Effector memory CD8-positive, alpha-beta T cell (primary cell): ENCODE results near the gene FILIP1.

Source experiments
- ATAC-seq: fragments of 150-1000 bp; cut with Tn5 transposase; replicated peaks from 2 replicates; pipeline ENCODE4 v1.10.0; 2021; ENCODE audit warnings: mild to moderate bottlenecking, moderate library complexity
- DNase-seq, 3 experiments: peaks; one replicate each; pipeline ENCODE4 v3.0.0; 2021
- H3K27ac Mint-ChIP-seq, 2 donors: one replicate each; pipeline ENCODE4 v1.8.0; 2022; ENCODE audit warnings: mild to moderate bottlenecking in 2 of 2, mixed read lengths in 2 of 2, moderate library complexity in 2 of 2
- H3K27me3 Mint-ChIP-seq, 2 donors: one replicate each; pipeline ENCODE4 v1.8.0; 2022; ENCODE audit warnings: mixed read lengths in 2 of 2
- H3K36me3 Mint-ChIP-seq: one replicate; pipeline ENCODE4 v1.8.0; 2022; ENCODE audit warnings: mild to moderate bottlenecking, moderate library complexity, mixed read lengths; ENCODE audit not compliant: insufficient read depth
- H3K4me1 Mint-ChIP-seq, 2 donors: one replicate each; pipeline ENCODE4 v1.8.0; 2022; ENCODE audit warnings: low read depth in 2 of 2, mixed read lengths in 2 of 2
- H3K4me3 Mint-ChIP-seq, 2 donors: one replicate each; pipeline ENCODE4 v1.8.0; 2022; ENCODE audit warnings: mild to moderate bottlenecking in 2 of 2, mixed read lengths in 2 of 2, moderate library complexity in 2 of 2
- H3K9me3 Mint-ChIP-seq, 2 donors: one replicate each; pipeline ENCODE4 v1.8.0; 2022; ENCODE audit warnings: mixed read lengths in 2 of 2

The FILIP1 gene

DNA sequence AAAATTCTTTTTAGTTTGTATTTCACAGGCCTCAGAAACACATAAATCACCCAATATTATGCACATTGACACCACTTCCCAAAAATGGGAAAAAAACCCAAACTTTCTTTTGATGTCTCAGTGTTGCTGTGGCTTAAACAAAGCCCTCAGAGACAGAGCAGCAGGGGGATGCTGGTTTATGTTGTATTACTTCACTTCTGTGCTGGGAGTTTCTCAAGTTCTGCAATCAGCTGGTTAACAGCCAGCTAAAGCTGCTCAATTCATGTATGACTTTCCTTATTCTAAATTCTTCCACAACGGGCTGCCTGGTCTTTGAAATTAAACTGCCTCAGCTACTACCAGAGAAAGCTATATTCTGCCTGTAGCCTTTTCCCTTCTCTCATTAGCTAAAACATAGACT lies 5.6 kb downstream of the FILIP1 start:
- ATAC-seq (no peak), DNase-seq (no peak)
- Mint-ChIP-seq H3K36me3 (no peaks in the 10 kb centered on the region), H3K27ac (no peak overlapping the region), H3K4me3 (no peak overlapping the region), H3K4me1 (no peaks in the 10 kb centered on the region), H3K27me3 (peaks cover 7 to 28% of the 10 kb centered on the region in 2 donors), H3K9me3 (no peaks in the 10 kb centered on the region)

DNA sequence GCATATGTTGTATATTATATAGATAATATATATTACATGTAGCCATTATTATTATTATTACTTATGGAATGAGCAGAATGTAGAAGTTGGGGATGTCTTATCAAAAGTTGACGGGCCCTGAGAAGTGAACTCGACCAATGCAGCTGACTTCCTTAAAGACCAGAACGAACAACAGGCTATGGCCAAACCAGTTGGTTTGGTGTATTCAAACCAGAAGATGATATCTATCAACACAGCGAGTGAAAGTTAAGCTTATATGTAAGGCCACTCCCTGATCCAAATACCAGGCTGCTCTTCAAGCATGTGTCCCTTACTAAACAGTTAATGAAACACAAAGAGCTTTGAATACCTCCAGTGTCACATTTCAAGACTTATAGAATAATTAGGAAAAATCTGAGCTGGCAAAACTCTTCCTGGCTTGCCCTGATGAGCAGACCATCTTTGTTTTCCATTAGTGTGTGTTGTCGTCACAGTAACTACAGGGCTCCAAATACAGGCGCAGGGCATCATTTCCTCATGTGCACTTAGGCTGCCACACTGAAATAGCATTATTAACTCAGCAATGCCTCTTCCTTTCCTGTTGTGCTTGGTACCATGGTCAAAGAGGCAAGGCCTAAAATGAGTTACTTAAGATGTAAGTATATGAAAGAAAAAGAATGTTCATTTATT lies 6.6 kb downstream of the FILIP1 start:
- DNase-seq (no peak), ATAC-seq (no peak)
- Mint-ChIP-seq H3K4me3 (no peak overlapping the region), H3K9me3 (no peaks in the 10 kb centered on the region), H3K36me3 (no peaks in the 10 kb centered on the region), H3K27me3 (peaks cover 7 to 28% of the 10 kb centered on the region in 2 donors), H3K4me1 (no peaks in the 10 kb centered on the region), H3K27ac (no peak overlapping the region)

DNA sequence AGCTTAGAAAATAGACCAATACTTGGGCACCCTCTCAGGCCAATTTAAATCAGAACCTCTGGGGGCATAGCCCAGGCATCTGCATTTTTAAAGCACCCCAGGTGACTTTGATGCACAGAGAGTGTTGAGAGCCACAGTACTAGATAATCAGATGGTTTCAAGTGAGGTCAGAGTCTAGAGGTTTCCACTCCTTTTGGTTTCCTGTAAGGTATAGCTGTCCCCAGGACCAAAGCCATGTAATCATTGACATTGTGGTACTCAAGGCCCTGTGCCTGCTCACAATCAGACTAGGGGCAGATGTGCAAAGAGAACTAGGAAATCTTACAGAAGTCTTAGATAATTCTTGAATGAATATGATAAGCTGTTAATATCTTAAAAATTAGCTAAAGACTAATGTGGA lies 9.1 kb downstream of the FILIP1 start:
- Mint-ChIP-seq H3K36me3 (no peaks in the 10 kb centered on the region), H3K27ac (no peak overlapping the region), H3K9me3 (no peaks in the 10 kb centered on the region), H3K27me3 (peaks cover 7 to 29% of the 10 kb centered on the region in 2 donors), H3K4me3 (no peak overlapping the region), H3K4me1 (no peaks in the 10 kb centered on the region)
- no peak for ATAC-seq
- no peak for DNase-seq

DNA sequence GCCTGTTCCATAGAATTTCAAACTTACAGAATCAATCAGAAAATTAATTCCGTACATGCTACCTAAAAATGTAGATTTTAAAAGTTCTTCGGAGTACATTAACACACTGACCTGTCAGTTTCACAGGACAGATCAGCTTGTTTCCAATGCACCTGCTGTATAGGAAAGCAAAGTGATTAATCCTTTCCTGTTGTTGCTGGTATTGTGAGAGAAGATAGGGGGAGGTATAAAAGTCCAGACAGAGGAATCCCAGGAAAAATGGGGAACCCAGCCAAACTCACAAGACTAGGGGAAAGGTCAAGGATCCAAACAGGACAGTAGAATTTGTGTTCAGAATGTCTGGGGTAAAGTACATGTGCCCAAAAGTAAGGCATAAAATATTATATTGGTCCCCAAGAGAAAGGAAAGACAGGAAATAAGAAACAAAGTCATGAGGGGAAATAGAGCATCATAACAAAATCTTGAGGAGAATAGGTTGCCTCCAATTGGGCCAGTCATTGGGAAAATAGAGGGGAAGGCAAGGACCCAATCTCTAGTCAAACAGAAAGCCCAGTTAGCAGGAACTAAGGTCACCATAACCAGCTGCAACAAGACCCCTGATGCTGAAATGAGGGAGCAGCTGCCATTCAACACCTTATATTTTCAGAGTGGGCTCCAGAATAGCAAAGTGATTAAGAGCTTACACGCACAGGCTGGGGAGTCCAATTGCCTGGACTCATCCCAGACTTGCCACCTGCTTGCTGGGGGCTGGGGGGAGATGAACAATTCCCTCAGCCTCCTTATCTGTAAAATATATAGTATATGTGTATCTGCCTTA lies 10.3 kb downstream of the FILIP1 start:
- Mint-ChIP-seq H3K4me1 (no peaks in the 10 kb centered on the region), H3K27me3 (peaks cover 2 to 23% of the 10 kb centered on the region in 2 donors), H3K9me3 (no peaks in the 10 kb centered on the region), H3K27ac (no peak overlapping the region), H3K36me3 (no peaks in the 10 kb centered on the region), H3K4me3 (no peak overlapping the region)
- DNase-seq (no peak), ATAC-seq (no peak)

DNA sequence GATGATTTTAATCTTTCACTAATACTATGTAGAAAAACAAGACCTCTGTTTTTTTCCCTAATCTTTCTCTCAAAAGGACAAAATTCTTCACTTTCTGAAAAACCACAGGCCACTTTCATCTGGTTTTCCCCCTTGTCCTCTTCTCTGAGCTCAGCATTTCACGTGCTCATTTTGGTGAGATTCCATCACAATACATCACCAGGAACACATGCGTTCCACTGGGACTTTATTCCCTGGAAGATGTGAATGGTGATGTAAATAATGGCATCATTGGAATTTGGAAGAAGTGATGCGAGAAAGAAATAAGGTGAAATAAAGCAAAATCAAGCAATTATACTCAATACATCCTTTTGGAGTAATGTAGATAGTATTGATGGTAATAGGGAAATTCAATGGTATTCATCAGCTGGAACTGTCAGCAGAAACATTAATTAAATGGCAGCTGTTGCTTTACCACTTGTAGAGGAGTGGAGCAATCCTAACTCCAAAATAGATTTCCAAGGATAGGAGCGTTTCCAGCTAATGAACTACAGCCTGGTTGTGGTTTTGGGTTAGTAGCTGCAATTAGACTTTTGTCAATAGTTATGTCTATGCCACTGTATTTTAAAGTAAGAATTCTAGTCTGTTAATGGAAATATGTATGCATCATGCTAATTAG lies 11.5 kb downstream of the FILIP1 start:
- ATAC-seq (no peak), DNase-seq (no peak)
- Mint-ChIP-seq H3K4me3 (no peak overlapping the region), H3K27me3 (peaks cover 0 to 18% of the 10 kb centered on the region in 2 donors), H3K27ac (no peak overlapping the region), H3K36me3 (no peaks in the 10 kb centered on the region), H3K4me1 (no peaks in the 10 kb centered on the region), H3K9me3 (no peaks in the 10 kb centered on the region)

DNA sequence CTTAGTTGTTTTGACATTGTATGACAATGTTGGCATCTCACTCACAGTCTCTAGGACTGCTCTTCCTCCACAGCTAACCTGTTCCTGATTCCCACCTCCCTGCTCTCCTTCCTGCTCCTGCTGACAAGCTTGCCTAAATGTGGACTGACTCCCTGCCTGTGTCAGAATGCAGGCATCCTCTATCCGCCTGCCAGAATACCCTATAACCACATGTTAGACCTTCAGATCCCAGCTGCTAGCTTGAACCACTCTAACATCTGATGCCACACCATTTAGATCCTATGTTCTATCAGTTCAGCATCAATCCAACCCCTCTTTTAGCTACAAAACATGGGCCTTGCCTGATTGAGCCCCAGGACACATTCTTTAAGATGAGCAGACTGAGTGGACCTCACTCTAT lies 12.2 kb downstream of the FILIP1 start:
- no peak overlapping the region for H3K4me3 Mint-ChIP-seq
- DNase-seq, result no peak

DNA sequence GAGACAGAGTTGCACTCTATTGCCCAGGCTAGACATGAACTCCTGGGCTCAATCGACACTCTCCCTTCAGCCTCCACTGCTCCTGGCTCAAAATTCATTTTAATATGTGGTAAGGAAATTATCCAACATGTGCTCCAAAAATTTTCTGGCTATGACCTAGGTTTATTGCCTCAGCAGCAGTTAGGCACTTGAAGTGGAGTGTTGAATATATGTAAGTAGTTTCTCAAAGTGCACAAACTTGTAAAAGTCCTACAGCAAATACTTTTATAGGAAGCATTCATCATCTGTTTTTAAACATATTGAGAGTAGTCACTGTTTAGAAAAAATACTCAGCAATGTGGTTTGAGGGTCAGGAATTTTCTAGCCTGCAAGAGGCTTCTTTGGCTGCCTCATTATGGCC lies 13.2 kb downstream of the FILIP1 start:
- Mint-ChIP-seq H3K4me1 (no peaks in the 10 kb centered on the region), H3K27me3 (peaks cover 0 to 23% of the 10 kb centered on the region in 2 donors), H3K9me3 (no peaks in the 10 kb centered on the region), H3K36me3 (no peaks in the 10 kb centered on the region), H3K27ac (no peak overlapping the region), H3K4me3 (no peak overlapping the region)
- ATAC-seq (no peak), DNase-seq (no peak)

More for the DNA sequence above, 12.2 kb downstream of the FILIP1 start:
- Mint-ChIP-seq H3K27me3 (peaks cover 0 to 23% of the 10 kb centered on the region in 2 donors), H3K36me3 (no peaks in the 10 kb centered on the region), H3K27ac (no peak overlapping the region), H3K4me1 (no peaks in the 10 kb centered on the region), H3K9me3 (no peaks in the 10 kb centered on the region)
- no peak for ATAC-seq

DNA sequence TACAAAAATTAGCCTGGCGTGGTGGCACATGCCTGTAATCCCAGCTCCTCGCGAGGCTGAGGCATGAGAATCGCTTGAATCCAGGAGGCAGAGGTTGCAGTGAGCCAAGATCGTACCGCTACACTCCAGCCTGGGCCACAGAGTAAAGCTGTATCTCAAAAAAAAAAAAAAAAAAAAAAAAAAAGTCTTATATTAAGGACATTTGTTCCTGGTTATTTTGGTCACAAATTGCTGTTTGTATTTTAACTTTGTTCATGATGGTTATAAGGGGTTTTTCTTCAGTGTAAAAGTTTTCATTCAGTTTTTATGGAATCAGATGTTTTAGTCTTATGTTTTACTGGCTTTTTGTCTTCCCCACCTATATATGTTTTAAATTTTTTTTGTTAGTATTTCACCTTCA lies 13.9 kb downstream of the FILIP1 start:
- Mint-ChIP-seq H3K9me3 (no peaks in the 10 kb centered on the region), H3K27ac (no peak overlapping the region), H3K4me1 (no peaks in the 10 kb centered on the region), H3K27me3 (peaks cover 0 to 23% of the 10 kb centered on the region in 2 donors), H3K36me3 (no peaks in the 10 kb centered on the region), H3K4me3 (no peak overlapping the region)
- ATAC-seq, result no peak
- DNase-seq, result no peak

DNA sequence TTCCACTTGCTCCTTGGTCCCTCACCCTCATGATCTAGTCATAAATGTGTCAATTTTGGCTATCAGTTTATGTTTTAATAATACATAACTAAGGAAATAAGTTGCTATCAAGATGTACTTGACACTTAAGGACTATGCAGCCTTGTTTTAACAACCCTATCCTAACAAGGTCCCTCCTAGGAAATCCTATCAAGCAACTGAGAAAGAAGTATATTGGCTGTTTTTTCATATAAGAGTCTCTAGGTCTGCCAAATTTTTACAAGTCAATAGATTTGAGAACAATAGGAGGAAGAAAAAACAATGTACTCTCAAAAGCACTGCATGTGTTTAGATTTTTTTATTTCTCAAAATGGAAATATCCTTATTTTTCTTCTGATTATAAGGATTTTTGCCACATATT lies 14.7 kb downstream of the FILIP1 start:
- no peak overlapping the region for H3K27ac Mint-ChIP-seq
- H3K4me3 Mint-ChIP-seq, result no peak overlapping the region
- no peaks in the 10 kb centered on the region for H3K4me1 Mint-ChIP-seq
- ATAC-seq (no peak), DNase-seq (no peak)
- H3K36me3 Mint-ChIP-seq, result no peaks in the 10 kb centered on the region
- no peaks in the 10 kb centered on the region for H3K9me3 Mint-ChIP-seq
- peaks cover 0 to 23% of the 10 kb centered on the region in 2 donors for H3K27me3 Mint-ChIP-seq

DNA sequence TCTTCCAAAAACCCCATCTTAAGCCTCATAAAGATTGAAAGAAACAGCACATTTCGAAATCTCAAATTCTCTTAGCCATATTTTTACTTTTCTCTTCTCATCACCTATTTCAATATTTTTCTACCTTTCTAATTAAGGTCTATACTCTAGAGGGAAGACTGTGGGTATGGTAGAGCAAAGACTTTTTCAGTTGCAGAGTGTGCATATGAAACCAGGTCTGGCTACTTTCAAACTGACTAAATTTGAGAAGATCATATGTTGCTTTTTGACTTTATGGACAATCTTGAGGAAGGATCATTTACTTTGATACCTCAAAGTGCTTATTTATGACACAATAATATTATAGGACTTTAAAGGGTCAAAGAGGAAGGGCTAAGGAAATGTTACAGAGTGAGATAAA lies 20.7 kb downstream of the FILIP1 start:
- Mint-ChIP-seq H3K27me3 (peaks cover 0 to 19% of the 10 kb centered on the region in 2 donors), H3K4me1 (no peaks in the 10 kb centered on the region), H3K36me3 (peaks cover 1% of the 10 kb centered on the region), H3K9me3 (no peaks in the 10 kb centered on the region), H3K27ac (no peak overlapping the region), H3K4me3 (no peak overlapping the region)
- ATAC-seq (no peak), DNase-seq (no peak)

DNA sequence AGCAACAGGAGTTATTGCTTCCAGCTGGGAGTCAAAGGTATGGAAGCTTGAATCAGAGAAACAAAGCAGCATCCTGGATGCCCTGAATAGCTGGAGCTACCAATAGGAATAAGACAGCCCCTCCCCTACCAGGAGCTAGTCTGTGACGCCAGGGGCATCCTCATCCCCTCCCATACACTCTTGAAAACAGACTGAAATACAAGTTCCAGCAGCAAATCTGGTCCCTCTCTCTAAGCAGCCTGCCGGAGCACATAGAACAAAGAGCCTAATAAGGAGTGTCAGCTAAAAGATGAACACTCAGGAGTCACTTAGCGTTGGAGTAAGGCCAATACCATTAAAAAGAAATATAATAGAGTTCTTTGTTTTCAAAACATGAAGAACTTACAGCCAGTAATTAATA lies 25.6 kb downstream of the FILIP1 start:
- no peaks in the 10 kb centered on the region for H3K9me3 Mint-ChIP-seq
- no peak for DNase-seq
- H3K27me3 Mint-ChIP-seq, result peaks cover 11 to 16% of the 10 kb centered on the region in 2 donors
- H3K27ac Mint-ChIP-seq, result no peak overlapping the region
- peaks cover 3% of the 10 kb centered on the region for H3K36me3 Mint-ChIP-seq
- no peak for ATAC-seq
- no peaks in the 10 kb centered on the region for H3K4me1 Mint-ChIP-seq
- no peak overlapping the region for H3K4me3 Mint-ChIP-seq

DNA sequence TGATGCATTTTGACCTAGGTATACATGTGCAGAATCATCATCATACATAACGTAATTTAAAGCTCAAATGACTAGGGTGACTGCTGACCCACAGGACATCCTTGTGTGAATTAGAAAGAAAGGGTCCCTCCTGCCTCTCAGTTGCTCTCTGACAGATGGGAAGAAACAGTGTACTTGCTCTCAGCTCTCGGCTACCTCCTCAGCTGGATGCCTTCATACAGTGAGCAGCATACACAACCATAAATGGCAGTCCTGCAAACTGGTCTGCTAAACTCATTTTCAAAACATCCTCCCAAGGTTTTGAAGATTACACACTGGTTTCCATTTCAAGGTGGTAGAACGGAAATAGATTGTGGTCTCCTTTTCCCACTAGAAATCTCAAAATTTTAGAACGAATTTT lies 26.3 kb downstream of the FILIP1 start:
- DNase-seq, result no peak
- Mint-ChIP-seq H3K36me3 (peaks cover 3% of the 10 kb centered on the region), H3K9me3 (no peaks in the 10 kb centered on the region), H3K4me1 (no peaks in the 10 kb centered on the region), H3K27ac (no peak overlapping the region), H3K4me3 (no peak overlapping the region), H3K27me3 (peaks cover 11 to 16% of the 10 kb centered on the region in 2 donors)
- ATAC-seq, result no peak

DNA sequence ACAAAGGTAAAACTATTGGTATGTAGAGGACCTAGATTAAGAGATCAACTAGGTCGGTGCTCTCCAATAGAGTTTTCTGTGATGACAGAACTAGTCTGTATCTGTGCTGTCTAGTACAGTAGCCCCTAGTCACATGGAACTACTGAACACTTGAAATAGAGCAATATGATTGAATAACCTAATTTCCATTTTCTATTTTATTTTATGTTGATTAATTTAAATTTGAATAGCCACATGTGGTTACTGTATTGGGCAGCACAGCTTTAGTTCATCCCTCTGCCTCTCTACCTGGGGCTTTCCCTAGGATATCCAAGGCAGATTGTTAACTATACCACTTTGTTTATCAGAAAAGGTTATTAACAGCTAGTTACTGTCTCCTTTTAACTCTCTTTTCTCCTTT lies 27.0 kb downstream of the FILIP1 start:
- Mint-ChIP-seq H3K9me3 (no peaks in the 10 kb centered on the region), H3K36me3 (peaks cover 3% of the 10 kb centered on the region), H3K4me1 (no peaks in the 10 kb centered on the region), H3K4me3 (no peak overlapping the region), H3K27ac (no peak overlapping the region), H3K27me3 (peaks cover 11 to 16% of the 10 kb centered on the region in 2 donors)
- no peak for DNase-seq
- ATAC-seq, result no peak

DNA sequence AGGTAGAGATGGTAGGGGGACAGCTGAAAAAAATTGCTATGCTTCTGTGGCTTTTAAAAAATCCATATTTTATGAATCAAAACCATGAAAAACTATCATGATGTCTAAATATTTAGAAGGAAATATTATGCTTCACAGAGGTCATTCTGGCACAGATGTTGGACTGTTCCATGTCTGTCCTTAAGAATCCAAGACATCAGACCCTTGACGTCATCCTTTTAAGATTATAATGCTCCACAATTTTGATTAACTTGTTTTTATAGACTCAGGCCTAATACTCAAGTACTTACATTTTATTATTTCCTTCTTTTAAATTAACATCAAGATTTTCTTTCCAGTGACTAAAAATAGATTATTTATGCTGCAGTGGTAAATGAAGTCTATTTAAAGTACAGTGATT lies 29.7 kb downstream of the FILIP1 start:
- Mint-ChIP-seq H3K4me3 (no peak overlapping the region), H3K27me3 (peaks cover 10 to 11% of the 10 kb centered on the region in 2 donors), H3K36me3 (peaks cover 3% of the 10 kb centered on the region), H3K27ac (no peak overlapping the region), H3K4me1 (no peaks in the 10 kb centered on the region), H3K9me3 (no peaks in the 10 kb centered on the region)
- DNase-seq (no peak), ATAC-seq (no peak)
